Measurements from ENCODE around the gene FUBP3.

FUBP3 gene

GRCh38 chr9:130601100-130601499 is 21.7 kb downstream of the FUBP3 start:
- H3K9me2 ChIP-seq (replicated peaks; ENCODE audit: insufficient read depth, low read length) = no peaks in the 10 kb centered on the region
- TF ChIP-seq, protein P1, sequence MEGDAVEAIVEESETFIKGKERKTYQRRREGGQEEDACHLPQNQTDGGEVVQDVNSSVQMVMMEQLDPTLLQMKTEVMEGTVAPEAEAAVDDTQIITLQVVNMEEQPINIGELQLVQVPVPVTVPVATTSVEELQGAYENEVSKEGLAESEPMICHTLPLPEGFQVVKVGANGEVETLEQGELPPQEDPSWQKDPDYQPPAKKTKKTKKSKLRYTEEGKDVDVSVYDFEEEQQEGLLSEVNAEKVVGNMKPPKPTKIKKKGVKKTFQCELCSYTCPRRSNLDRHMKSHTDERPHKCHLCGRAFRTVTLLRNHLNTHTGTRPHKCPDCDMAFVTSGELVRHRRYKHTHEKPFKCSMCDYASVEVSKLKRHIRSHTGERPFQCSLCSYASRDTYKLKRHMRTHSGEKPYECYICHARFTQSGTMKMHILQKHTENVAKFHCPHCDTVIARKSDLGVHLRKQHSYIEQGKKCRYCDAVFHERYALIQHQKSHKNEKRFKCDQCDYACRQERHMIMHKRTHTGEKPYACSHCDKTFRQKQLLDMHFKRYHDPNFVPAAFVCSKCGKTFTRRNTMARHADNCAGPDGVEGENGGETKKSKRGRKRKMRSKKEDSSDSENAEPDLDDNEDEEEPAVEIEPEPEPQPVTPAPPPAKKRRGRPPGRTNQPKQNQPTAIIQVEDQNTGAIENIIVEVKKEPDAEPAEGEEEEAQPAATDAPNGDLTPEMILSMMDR (IDR thresholded peaks at IDR 0.05; ENCODE audit: low read length) = no peak
- no peak for TF ChIP-seq EZH2 (optimal IDR thresholded peaks at IDR 0.05; ENCODE audit: low read depth, low read length)
- no peak for TF ChIP-seq EZH2phosphoT487 (IDR thresholded peaks at IDR 0.05; ENCODE audit: low read length)
- H3K4me3 ChIP-seq (ENCODE audit: low read length) = no peak overlapping the region

GRCh38 chr9:130604295-130604694 is 24.9 kb downstream of the FUBP3 start:
- Histone ChIP-seq H3K79me2 (ENCODE audit: low read length) (no peaks in the 10 kb centered on the region), H3K9me3 (replicated peaks; ENCODE audit: insufficient read depth, low read length) (no peaks in the 10 kb centered on the region), H3K27ac (ENCODE audit: low read length) (no peak overlapping the region), H3K4me1 (ENCODE audit: low read length) (no peaks in the 10 kb centered on the region), H4K20me1 (ENCODE audit: insufficient read depth, low read length) (no peaks in the 10 kb centered on the region), H2AFZ (ENCODE audit: low read length) (no peak overlapping the region), H3K27me3 (replicated peaks; ENCODE audit: insufficient read depth, low read length) (no peaks in the 10 kb centered on the region), H3F3A (ENCODE audit: insufficient read depth, low read length) (no peaks in the 10 kb centered on the region), H3K4me2 (ENCODE audit: low read depth, low read length) (no peak overlapping the region), H3K4me3 (ENCODE audit: low read length) (no peak overlapping the region), H3K9ac (ENCODE audit: low read length) (no peak overlapping the region), H3K36me3 (replicated peaks; ENCODE audit: insufficient read depth, low read length) (no peaks in the 10 kb centered on the region), H3K9me2 (replicated peaks; ENCODE audit: insufficient read depth, low read length) (no peaks in the 10 kb centered on the region)
- TF ChIP-seq EZH2 (optimal IDR thresholded peaks at IDR 0.05; ENCODE audit: low read depth, low read length) = no peak
- TF ChIP-seq, protein P1 (IDR thresholded peaks at IDR 0.05; ENCODE audit: low read length) = no peak
- TF ChIP-seq EZH2phosphoT487 (IDR thresholded peaks at IDR 0.05; ENCODE audit: low read length) = no peak
- no peak for DNase-seq

More at GRCh38 chr9:130601100-130601499, 21.7 kb downstream of the FUBP3 start:
- no peak overlapping the region for H2AFZ ChIP-seq (ENCODE audit: low read length)
- no peaks in the 10 kb centered on the region for H3K4me1 ChIP-seq (ENCODE audit: low read length)
- no peaks in the 10 kb centered on the region; the same call in 1 of the 2 replicates for H3F3A ChIP-seq (ENCODE audit: insufficient read depth, low read length)
- no peaks in the 10 kb centered on the region for H3K79me2 ChIP-seq (ENCODE audit: low read length)
- no peaks in the 10 kb centered on the region for H3K36me3 ChIP-seq (replicated peaks; ENCODE audit: insufficient read depth, low read length)
- DNase-seq = no peak
- H3K27ac ChIP-seq (ENCODE audit: low read length) = no peak overlapping the region
- no peak overlapping the region for H3K4me2 ChIP-seq (ENCODE audit: low read depth, low read length)
- no peak overlapping the region for H3K9ac ChIP-seq (ENCODE audit: low read length)
- no peaks in the 10 kb centered on the region for H3K27me3 ChIP-seq (replicated peaks; ENCODE audit: insufficient read depth, low read length)
- no peaks in the 10 kb centered on the region for H4K20me1 ChIP-seq (ENCODE audit: insufficient read depth, low read length)
- no peaks in the 10 kb centered on the region for H3K9me3 ChIP-seq (replicated peaks; ENCODE audit: insufficient read depth, low read length)

DNA sequence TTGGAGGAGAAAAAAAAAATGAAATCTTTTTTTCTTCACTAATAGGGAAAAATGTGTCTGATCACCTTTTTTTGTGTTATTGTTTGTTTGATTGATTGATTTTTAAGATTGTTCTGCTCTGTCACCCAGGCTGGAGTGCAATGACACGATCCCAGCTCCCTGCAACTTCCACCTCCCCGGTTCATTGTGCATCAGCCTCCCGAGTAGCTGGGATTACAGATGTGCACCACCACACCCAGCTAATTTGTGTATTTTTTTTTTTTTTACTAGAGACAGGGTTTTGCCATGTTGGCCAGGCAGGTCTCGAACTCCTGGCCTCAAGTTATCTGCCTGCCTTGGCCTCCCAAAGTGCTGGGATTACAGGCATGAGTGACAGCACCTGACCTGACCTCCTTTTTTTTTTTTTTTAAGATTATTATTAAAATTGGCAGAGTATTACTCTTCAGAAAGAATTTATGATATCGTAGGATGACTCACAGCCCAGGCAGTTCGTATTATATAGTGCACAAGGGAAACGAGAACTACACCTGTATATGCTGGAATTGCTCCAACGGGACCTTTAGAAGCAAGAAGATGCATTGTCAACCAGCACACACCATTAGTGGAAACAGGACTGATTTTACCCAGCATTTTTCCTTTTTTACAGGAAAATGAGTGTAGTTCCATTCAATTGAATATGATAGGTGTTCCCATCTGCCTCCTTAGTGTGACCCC is 27.7 kb downstream of the FUBP3 start:
- no peak overlapping the region for H2AFZ ChIP-seq (ENCODE audit: low read length)
- no peaks in the 10 kb centered on the region for H3F3A ChIP-seq (ENCODE audit: insufficient read depth, low read length)
- no peak overlapping the region for H3K9ac ChIP-seq (ENCODE audit: low read length)
- H3K4me3 ChIP-seq (ENCODE audit: low read length) = no peak overlapping the region
- DNase-seq = no peak
- no peaks in the 10 kb centered on the region for H3K79me2 ChIP-seq (ENCODE audit: low read length)
- no peaks in the 10 kb centered on the region for H3K27me3 ChIP-seq (replicated peaks; ENCODE audit: insufficient read depth, low read length)
- H3K9me3 ChIP-seq (replicated peaks; ENCODE audit: insufficient read depth, low read length) = no peaks in the 10 kb centered on the region
- no peak overlapping the region for H3K4me2 ChIP-seq (ENCODE audit: low read depth, low read length)
- H3K27ac ChIP-seq (ENCODE audit: low read length) = no peak overlapping the region
- H3K36me3 ChIP-seq (replicated peaks; ENCODE audit: insufficient read depth, low read length) = no peaks in the 10 kb centered on the region
- H4K20me1 ChIP-seq (ENCODE audit: insufficient read depth, low read length) = no peaks in the 10 kb centered on the region
- no peaks in the 10 kb centered on the region for H3K4me1 ChIP-seq (ENCODE audit: low read length)
- TF ChIP-seq EZH2phosphoT487 (IDR thresholded peaks at IDR 0.05; ENCODE audit: low read length) (no peak), EZH2 (optimal IDR thresholded peaks at IDR 0.05; ENCODE audit: low read depth, low read length) (no peak)
- TF ChIP-seq, protein P1 (IDR thresholded peaks at IDR 0.05; ENCODE audit: low read length) = no peak
- H3K9me2 ChIP-seq (replicated peaks; ENCODE audit: insufficient read depth, low read length) = no peaks in the 10 kb centered on the region

Data from MM.1S (cell line).